ENCODE data around the gene ZNF799.
"Not testable (repeated sequence)": the region's sequence is repeated elsewhere in the genome, so short reads cannot be mapped to it uniquely, and the experiment has no call there.

ZNF799 gene

GRCh38 chr19:12362236-12362635 is 38.8 kb downstream of the ZNF799 start:
- not testable (repeated sequence) for DNase-seq

GRCh38 chr19:12353375-12353774 is 47.7 kb downstream of the ZNF799 start:
- DNase-seq = no peak

GRCh38 chr19:12350890-12351197 is 50.2 kb downstream of the ZNF799 start:
- DNase-seq = no peak

GRCh38 chr19:12350185-12350889 is 50.7 kb downstream of the ZNF799 start:
- no peak for DNase-seq

- no peak for DNase-seq
Measured at GRCh38 chr19:12346896-12347295, 54.2 kb downstream of the ZNF799 start.

- DNase-seq = no peak
Measured at GRCh38 chr19:12345197-12345596, 55.9 kb downstream of the ZNF799 start.

Data from DMS79 (cell line).